GM21528 (cell line): ENCODE measurements around the gene HHLA2.

Experiments used
- ATAC-seq: cut with Tn5 transposase; IDR thresholded peaks from one replicate; pipeline ENCODE4 v1.9.1; 2021; ENCODE audit warnings: mild to moderate bottlenecking, moderate library complexity; ENCODE audit not compliant: unreplicated experiment, low FRiP score

Gene HHLA2

DNA sequence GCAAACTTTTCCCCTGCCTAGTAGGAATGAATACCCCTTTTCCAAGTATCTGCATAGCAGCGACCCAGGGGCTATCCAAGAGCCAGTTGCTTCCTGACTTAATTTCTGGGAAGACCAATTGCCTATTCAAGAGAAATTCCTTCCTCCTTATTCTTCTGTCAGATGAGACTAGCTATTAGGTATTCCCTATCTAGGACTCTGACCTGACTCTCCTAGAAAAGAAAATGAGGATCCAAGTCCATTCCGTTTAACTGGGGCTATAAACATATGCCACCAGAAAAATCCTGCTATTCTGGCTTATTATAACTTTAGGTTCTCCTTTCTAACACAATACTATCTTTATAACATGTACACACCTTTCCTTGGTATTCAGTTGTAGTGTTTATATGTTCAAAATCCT lies 1.7 kb downstream of the HHLA2 start:
- no peak for ATAC-seq

DNA sequence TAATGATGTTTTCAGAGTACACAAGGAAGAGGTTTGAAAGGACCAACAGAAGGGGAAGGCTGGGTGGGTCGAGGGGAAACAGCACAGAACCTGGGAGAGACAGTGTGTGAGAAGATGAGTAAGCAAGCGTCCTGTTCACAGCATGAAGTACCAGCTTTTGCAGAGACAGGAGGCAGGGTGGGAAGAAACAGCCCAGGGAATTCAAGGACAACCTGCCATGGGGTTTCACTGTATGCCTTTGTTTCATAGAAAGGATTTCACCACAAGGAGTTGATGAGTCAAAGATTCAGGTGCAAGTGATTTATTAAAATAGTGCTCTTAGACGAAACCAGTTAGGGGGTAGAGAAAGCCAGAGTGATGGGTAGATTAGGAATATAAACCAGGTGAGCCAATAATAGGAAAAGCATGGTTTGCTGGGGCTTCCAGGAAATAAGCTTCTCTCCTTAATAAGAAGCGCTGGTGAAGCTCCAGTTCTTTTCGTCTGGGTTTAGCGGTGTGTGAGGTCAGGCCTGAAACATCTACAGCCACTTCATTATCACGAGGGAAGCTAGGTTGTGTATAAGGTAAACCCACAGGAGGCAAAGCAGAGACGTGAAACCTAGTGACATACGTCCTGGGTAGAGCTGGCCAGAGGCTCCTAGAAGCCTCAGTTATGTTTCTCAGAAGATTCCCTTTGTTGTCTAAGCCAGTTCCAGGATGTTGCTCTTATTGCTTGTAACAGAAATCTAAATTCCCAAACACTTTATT lies 3.9 kb downstream of the HHLA2 start:
- ATAC-seq = no peak

DNA sequence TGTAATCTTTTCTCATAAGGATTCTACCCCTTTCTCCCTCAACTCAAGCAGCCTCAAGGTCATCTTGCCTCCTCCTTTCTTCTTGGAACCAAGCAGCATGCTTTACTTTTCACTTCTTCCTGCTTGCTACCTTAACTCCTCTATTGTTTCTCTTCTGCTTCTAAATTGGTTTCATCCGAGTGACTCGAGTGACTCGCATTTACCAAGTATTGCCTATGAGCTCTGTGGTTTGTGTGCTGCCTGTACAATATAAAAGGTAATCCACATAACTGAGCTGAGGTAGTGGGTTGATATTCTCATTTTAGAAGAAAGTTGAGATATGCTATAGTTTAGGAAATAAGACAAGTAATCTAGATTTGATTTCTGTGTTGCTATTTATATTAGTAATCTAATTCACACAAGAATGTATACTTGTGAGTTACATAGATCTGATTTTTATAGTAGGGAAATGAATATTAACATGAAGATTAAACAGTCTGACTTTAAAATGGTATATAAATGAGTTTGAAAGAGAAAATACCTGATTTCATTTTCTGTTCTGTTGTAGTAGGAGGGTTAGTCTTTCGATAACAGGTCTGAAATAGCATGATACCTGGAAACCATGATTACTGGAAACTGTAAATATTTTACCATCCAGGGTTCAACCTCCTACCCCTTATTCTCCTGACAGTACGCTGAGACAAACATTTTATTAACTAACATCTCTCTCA lies 5.5 kb downstream of the HHLA2 start:
- ATAC-seq = no peak

DNA sequence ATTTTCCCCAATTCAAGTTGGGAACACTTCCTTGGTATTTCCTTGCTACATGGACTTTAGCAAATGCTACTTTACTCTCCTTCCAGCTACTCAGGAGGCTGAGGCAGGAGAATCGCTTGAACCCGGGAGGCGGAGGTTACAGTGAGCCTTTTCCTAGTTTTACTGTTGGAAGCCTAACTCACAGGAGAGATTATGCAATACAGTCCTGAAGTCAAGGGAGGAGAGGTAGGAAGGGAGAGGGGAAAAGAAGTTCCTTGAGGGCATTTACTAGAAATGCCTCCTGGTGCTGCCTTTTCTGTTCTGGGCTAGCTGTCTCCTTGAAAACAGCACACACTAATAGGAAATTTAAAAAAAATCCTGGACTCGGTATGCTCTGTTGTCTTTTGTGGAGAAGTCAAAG lies 6.2 kb downstream of the HHLA2 start:
- ATAC-seq = no peak

DNA sequence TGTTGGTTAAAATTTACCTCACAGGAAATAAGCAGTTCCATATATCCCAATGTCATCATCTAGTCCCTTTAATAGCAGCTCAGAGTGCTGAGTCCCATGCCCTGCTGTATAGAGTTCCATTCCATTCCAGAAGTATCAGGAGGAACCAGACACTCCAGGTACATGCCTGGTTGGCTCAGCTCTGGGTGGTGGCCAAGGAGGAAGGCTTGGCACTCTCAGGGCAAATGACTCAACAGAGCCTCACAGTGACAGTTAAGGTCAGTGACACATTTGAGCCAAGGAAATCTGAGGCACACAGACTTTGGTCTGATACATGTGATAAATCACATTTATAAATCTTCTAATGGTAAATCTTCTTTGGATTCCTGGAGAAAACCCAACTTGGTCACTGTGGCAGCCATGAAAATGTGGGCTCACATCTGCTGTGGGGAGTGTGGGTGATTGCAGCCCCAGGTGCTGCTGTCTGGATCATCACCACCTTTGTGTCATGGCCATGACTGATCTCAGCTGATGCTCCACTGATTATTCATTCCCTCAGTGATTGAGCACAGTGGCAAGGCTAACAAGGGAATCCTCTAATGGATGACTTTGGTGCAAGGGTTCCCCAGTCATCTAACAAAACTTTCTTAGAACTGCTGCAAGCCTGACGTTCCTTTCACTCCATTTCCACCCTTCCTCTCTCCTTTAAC lies 9.3 kb downstream of the HHLA2 start:
- no peak for ATAC-seq

DNA sequence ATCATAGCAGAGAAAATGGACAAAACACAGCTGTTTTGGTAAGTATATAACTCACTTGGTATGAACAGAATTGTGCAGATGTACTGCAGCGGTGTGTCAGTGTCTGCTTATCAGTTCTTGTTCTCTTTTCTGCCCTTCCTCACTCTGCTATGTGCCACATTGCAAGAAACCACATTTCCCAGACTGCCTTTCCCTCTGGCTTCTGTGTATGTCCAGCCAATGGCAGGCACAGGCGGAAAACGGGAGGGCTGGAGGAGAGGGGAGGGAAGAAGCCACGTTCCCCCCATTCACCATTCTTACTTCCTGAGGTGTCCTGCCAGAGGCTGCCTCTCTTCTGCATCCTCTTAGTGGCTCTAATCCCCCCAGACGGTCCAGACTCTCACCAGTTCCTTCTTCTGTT lies 15.4 kb downstream of the HHLA2 start:
- no peak for ATAC-seq

DNA sequence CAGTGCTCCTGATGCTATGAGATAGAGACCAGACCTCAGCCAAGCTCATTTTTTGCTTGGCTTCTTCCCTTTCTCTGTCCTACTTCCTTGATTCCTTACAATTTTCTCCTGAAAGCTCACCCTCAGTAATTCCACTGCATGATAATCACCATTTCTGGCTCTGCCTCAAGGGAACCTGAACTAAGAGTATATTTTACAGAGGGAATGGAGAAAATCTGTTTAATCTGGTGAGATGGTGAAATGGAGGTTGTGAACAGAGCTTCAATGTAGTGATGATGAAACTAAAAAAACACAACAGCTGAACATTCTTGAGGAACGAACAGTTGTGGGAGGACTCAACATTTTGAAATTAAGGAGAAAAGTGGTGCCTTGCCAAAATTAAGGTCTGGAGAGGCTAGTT lies 16.3 kb downstream of the HHLA2 start:
- no peak for ATAC-seq

DNA sequence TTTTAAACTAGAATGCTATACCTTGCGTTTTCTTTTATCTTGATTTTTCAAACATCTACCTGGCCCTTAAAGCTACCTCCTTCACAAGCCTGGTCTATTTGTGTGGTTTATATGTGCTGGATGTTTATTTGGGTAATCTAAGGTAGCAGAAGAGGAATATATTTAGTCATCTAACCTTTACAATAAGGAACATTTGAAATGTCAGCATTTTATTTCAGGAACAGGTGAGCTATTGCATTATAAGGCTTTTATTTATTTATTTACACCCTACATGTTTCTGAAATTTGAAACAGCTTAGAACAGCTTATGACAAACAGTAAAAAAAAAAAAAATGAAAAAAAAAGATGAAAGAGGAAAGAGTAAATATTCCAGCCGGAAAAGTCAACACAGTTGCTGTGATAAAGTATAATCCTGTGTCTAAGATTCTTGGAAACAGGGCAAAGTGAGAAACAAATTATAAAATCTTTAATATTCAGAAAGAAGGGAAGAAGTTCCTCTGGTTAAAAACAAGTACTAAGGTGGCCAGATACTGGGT lies 19.5 kb downstream of the HHLA2 start:
- ATAC-seq = no peak

DNA sequence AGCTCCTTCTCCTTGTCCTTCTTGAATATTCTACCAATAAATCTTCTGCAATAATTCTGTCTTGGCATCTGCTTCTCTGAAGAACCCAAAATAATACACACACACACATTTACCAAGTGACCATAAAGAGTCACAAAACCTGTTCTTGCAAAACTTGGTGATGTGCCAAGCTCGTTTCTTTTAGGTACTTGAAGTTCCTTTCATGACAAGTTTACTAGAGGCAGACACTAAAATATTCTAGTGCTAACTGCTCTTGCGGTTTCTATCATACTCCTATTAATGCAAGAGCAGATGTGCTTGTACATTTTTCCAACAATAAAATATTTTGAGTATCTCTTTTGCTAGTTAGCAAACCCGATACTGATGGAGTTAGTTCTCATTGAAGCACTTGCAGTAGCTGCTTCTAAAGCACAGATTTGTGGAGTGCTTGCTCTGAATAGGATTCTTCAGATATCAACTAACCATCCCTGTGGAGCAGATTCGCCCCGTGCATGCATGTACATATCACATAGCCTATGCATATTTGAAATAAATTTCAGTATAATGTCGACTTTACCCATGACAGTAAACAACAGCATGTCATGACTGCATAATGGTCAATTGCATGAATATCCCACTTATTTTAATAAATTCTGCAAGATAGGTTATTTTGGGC lies 23.2 kb downstream of the HHLA2 start:
- ATAC-seq = no peak

DNA sequence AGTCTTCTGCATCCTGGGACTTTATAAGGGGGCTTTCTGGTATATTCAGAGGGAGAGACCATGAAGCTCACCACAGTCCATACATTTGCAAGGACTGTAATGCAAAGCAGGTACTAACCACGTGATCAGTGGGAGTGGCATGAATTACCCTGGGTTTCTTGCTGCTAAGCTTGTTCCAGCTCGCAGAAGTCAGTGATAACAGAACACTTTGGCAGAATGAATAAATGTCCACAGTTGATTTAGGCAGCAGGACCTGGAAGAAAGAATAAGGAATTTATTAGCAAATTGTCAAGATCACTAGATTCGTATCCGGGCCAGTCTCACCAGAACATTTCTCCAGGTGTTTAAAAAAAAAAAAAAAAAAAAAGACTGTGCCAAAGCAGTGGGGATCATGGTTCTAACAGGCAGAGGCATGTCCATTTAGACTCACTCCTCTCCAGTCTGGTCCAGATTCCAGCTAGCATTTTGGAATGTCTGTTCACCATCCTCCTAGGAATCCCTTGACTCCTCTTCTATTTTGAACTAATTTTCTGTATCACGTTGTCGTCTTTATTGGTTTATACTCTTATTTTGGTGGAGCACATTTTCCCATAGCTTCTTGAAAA lies 24.5 kb downstream of the HHLA2 start:
- ATAC-seq = no peak

DNA sequence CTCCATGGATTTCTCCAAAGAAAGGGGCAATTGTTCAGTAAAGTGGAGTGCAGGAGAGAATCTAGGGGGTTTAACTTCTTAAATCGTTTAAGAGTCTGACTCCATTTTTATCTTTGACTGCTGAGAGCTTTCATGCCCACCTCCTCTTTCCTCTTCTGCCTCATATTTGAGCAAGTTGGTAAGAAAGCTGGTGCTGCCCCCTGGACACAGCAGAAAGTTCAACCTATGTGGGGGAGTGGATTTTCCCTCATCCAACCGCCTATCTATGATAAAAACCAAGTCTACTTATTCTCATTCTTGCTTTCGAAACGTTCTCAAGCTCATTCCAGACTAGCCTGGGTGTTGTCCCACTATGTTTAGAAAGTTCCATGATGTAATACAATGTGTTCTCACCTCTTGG lies 26.0 kb downstream of the HHLA2 start:
- ATAC-seq = no peak

DNA sequence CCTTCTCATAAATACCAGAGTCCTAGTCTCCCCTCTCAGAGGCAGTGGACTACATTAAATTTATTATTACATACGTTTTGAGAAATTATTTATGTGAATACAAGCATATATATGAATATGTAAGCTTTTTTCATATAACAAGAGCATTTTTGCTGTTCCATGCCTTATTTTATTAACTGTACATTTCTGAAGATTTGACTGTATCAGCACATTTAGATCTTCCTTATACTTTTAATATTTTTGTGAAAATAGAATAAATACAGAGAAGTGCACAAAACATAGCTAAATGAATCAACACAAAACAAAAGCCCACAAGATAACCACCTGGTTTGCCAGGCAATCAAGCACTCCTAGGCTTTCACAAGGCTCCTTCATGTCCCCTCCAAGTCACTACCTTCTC lies 27.8 kb downstream of the HHLA2 start:
- no peak for ATAC-seq

DNA sequence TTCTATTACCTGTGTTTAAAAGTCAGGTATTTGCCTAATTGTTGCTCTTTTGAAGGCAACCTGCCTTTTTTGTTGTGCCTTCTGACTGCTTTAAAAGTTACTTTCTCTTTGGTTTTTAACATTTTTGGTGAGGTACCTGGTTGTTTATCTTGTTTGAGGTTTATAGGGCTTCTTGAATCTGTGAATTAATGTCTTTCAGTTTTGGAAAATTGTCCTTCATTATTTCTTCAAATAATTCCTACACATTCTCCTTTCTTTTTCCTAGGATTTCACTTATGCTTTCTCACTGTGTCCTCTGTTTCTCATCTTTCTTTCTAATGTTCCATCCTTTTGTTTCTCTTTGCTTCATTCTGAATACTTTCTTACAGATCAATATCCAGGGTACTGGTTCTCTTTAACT lies 30.8 kb downstream of the HHLA2 start:
- no peak for ATAC-seq

DNA sequence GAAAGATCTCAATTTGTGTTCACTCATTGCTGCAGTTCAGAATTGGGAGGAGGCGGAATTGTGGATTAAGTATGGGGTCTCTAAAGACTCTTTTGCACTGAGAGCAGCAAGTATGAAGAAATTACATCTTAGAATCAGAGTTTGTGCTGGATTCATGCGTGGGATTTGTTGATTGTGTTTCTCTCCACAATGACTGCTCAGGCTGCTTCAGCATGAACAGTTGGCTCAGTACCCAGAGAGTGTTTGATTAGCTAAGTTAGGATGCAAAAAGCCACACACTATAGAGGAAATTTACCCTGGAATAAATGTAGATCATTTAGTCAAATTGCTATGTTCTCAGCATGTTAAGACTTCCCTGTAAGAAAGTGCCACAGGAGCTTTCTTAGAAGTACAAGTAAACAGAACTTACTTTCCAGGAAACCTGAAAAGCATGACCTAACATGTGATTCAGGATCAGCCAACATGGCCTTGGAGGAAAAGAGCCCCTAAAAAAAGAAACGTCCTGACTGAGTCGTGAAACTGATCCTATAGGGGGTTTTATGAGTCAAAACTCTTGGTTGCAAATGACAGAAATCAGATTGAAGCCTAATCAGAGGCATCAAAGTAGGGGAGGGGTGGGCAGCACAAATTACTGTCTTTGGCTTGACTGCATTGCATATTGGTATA lies 32.6 kb downstream of the HHLA2 start:
- no peak for ATAC-seq

DNA sequence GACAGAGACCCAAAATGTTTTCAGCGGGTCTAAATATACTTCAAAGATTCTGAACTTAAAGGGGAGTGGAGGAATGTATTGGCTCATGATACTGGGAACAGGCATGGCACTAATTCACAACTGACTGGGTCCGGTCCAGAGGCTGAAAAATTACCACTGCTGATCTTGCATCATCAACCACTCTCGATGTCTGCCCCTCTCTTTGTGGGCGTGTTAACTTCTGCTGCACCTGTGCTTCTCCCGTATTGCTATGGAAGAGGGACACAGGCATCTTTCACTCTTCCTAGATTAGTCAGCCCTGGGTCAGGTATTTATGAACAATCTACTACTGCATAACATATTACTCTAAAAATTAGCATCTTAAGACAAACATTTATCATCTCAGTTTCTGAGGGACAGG lies 33.2 kb downstream of the HHLA2 start:
- no peak for ATAC-seq

DNA sequence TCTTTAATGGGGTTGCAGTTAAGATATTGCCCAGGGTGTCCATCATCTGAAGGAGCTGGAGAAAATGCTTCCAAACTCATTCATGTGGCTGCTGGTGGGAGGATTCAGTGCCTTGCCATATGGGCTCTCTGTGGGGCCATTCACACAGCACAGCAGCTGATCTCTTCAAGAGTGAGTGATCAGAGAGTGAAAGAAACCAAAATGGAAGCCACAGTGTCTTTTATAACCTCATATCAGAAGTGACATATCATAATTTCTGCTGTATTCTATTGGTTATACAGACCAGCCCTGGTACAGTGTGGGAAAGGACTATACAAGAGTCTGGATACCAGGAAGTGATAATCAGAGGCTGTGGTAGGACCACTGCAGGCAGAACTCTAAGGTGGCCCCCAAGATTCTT lies 33.6 kb downstream of the HHLA2 start:
- no peak for ATAC-seq

DNA sequence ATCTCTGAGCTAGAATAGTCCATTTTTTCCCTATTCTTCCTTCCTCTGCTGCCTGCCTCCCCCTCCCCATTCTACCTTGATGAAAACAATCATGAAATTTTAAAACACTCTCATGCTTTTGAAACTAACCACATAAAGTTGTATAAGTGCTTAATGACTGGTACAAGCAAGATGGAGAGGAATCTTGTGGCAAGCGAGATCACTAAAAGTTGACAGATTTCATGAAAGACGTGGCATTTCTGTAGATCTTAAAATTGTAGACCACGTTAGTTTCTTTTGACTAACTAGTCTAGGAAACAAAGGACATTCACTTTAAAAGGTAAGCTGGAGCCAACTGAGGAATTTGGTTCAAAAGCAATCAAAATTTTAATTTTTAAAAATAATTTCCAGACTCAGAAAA lies 35.4 kb downstream of the HHLA2 start:
- ATAC-seq = no peak

DNA sequence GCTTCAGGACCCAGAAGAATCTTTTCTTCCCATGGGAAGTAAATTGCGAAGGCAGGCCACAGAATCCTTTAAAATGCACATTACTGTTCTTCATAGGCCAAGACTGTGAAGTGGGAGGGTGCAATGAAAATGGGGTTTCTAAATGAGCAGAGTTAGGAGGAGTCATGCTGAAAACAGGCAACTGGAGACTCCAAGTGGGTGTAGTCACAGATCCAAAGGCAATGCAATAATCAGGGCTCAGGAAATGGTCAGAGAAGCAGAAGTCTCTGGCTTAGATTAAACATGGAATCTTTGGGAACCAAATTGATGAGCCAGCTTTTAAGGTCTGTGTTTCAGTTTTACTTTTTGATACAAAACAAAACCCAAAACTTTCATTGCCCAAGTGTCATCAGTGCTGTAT lies 37.6 kb downstream of the HHLA2 start:
- ATAC-seq = no peak

DNA sequence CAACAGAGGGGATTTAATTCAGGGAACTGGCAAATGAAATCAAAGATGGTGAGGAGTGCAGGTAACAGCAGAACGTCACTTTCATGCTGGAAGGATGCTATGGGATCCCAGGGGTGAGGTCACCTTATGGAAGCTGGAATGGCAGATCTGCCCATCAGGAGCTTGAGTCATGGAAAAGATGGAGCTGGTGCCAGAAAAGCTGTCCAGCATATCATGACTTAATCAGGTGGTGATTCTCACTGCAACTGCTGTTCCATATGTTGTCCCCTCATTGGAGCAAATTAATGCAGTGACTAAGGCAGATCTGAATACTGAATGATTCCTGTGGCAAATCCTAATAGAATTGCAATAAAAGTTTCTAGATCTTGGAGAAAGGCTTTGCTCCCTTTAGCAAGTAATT lies 38.4 kb downstream of the HHLA2 start:
- ATAC-seq = no peak

DNA sequence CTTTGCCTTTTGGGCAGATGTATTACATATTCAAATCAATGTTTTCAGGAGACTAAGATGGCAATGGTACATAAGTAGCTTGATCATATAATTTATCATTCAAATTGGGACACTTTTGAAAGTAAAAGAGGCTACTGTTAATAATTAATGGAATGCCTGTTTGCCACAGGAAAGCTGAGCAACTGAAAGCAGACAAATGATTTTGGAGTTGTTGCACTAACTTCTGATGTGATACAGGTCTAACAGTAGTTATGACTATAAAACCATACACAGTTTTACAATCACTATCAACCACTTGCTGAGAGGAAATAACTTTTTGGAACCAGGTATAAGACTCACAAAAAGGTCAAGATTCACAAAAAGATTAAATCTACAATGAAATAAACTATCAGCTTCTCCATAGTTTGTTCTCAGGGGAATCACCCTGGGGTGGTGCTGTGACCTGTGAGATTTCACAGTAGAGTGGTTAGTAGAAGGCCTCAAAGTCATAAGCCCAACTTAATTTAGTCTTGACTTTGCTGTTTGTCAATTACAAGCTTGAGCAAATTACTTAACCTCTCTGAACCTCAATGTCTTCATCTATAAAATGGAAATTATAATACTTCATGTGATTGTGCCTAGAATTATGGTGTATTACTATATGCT lies 42.7 kb downstream of the HHLA2 start:
- ATAC-seq = no peak
